NCI-H2171 (cell line): Measurements from ENCODE around the gene ACOT11.
"Not testable (repeated sequence)": the region's sequence is repeated elsewhere in the genome, so short reads cannot be mapped to it uniquely, and the experiment has no call there.

ENCODE experiments used
- DNase-seq: peaks from one replicate; lab custom pipeline; 2025; lab: John Stamatoyannopoulos, UW

ACOT11 gene

GRCh38 chr1:54608566-54609230 lies 60.7 kb downstream of the ACOT11 start:
- no peak for DNase-seq

GRCh38 chr1:54609301-54609921 lies 61.4 kb downstream of the ACOT11 start:
- DNase-seq: no peak

- DNase-seq: no peak
These were observed 62.0 kb downstream of the ACOT11 start for GRCh38 chr1:54610048-54610447.

GRCh38 chr1:54610601-54611580 lies 62.9 kb downstream of the ACOT11 start:
- DNase-seq: no peak

GRCh38 chr1:54611621-54612020 lies 63.6 kb downstream of the ACOT11 start:
- no peak for DNase-seq

- DNase-seq: no peak
These were observed 66.0 kb downstream of the ACOT11 start for GRCh38 chr1:54614024-54614423.

GRCh38 chr1:54614563-54614962 lies 66.5 kb downstream of the ACOT11 start:
- DNase-seq: no peak

GRCh38 chr1:54615531-54616279 lies 67.7 kb downstream of the ACOT11 start:
- no peak for DNase-seq

- no peak for DNase-seq
These were observed 71.7 kb downstream of the ACOT11 start for GRCh38 chr1:54619749-54620148.

GRCh38 chr1:54623216-54624007 lies 75.4 kb downstream of the ACOT11 start, which contains the start of gene FAM151A:
Gene FAM151A (minus strand): TSS chr1:54623525. CDS start chr1:54623395, 130 bp downstream.
- no peak for DNase-seq

GRCh38 chr1:54624466-54625464 lies 76.7 kb downstream of the ACOT11 start:
- no peak for DNase-seq

- no peak for DNase-seq
These were observed 79.2 kb downstream of the ACOT11 start for GRCh38 chr1:54627196-54627595.

GRCh38 chr1:54635804-54636203 lies 87.8 kb downstream of the ACOT11 start:
- DNase-seq: not testable (repeated sequence)

GRCh38 chr1:54636461-54637446 lies 88.7 kb downstream of the ACOT11 start:
- not testable (repeated sequence) for DNase-seq

- no peak for DNase-seq
These were observed 92.3 kb downstream of the ACOT11 start for GRCh38 chr1:54640361-54640760.

- DNase-seq: no peak
These were observed 93.1 kb downstream of the ACOT11 start, which contains the start of gene MROH7 for GRCh38 chr1:54640863-54641836. Gene MROH7 (plus strand): TSS chr1:54641786. CDS start chr1:54652927, 11,141 bp downstream.

- DNase-seq: no peak
These were observed 95.7 kb downstream of the ACOT11 start for GRCh38 chr1:54643736-54644135.
